Smooth muscle cell (in vitro differentiated cells): ENCODE measurements around the gene GAS2L3. TPM values are rescaled to one million over a fixed set of nuclear protein-coding genes. Genes with fewer than 3 reads are reported as not detected.

Experiments used
- DNase-seq: peaks from one replicate; lab custom pipeline; 2025; ENCODE audit not compliant: unreplicated experiment; lab: John Stamatoyannopoulos, UW
- H2AFZ ChIP-seq: fragments of 200-600 bp; sonication (generic); 2 replicates; pipeline ENCODE4 v1.6.0; 2016; ENCODE audit warnings: antibody characterized with exemption, low read depth, mild to moderate bottlenecking
- H3F3A ChIP-seq: fragments of 200-600 bp; sonication (generic); 2 replicates; pipeline ENCODE4 v1.6.0; 2017; ENCODE audit warnings: antibody characterized with exemption, low read depth
- H3K27ac ChIP-seq: fragments of 200-600 bp; sonication (generic); 2 replicates; pipeline ENCODE4 v1.5.1; 2016; ENCODE audit warnings: low read depth, mild to moderate bottlenecking
- H3K27me3 ChIP-seq: fragments of 200-600 bp; sonication (generic); 2 replicates; pipeline ENCODE4 v1.6.1; 2016; ENCODE audit warnings: low read depth, mild to moderate bottlenecking
- H3K36me3 ChIP-seq: fragments of 200-600 bp; sonication (generic); 2 replicates; pipeline ENCODE4 v1.5.1; 2016; ENCODE audit warnings: low read depth
- H3K4me1 ChIP-seq: fragments of 200-600 bp; sonication (generic); 2 replicates; pipeline ENCODE4 v1.5.1; 2016; ENCODE audit warnings: low read depth
- H3K4me2 ChIP-seq: fragments of 200-600 bp; sonication (generic); 2 replicates; pipeline ENCODE4 v1.6.0; 2016; ENCODE audit warnings: mild to moderate bottlenecking
- H3K4me3 ChIP-seq: fragments of 200-600 bp; sonication (generic); 2 replicates; pipeline ENCODE4 v1.5.1; 2016; ENCODE audit warnings: mild to moderate bottlenecking
- H3K79me2 ChIP-seq: fragments of 200-600 bp; sonication (generic); 2 replicates; pipeline ENCODE4 v1.6.0; 2016; ENCODE audit warnings: low read depth, mild to moderate bottlenecking
- H3K9ac ChIP-seq: fragments of 200-600 bp; sonication (generic); 2 replicates; pipeline ENCODE4 v1.6.0; 2016; ENCODE audit warnings: low read depth
- H3K9me3 ChIP-seq: fragments of 200-600 bp; sonication (generic); replicated peaks from 2 replicates; pipeline ENCODE4 v1.5.1; 2016; ENCODE audit warnings: low read depth
- H4K20me1 ChIP-seq: fragments of 200-600 bp; sonication (generic); 2 replicates; pipeline ENCODE4 v1.6.0; 2016; ENCODE audit warnings: low read depth
- CTCF ChIP-seq: fragments of 200-600 bp; sonication (generic); IDR thresholded peaks from 2 replicates; pipeline ENCODE4 v1.5.1; 2017; ENCODE audit warnings: borderline replicate concordance, mild to moderate bottlenecking, antibody characterized with exemption; ENCODE audit not compliant: insufficient read depth, poor library complexity, severe bottlenecking
- WGBS: methylation state at CpG from one replicate; pipeline ENCODE4 v1.1.7; 2016; ENCODE audit warnings: low lambda C conversion rate; 5-methylcytosine and 5-hydroxymethylcytosine counted together
- polyA plus RNA-seq: library from polyadenylated mRNA; unstranded; fragments of >200 nt; fragmentation: Nextera tagmentation; extraction: Ambion mirVana; gene quantifications from 2 replicates; pipeline ENCODE4 v1.2.1, GENCODE V29; 2016
- total RNA-seq: library from RNA; depleted of rRNA; stranded (reverse); fragments of >200 nt; gene quantifications from 2 replicates; pipeline ENCODE4 v1.2.3, GENCODE V29; 2014

The GAS2L3 gene
- total and polyA plus RNA-seq, 2 experiments from 2014 or later, result 1.2 to 5.8 TPM

- Histone ChIP-seq H3K4me2 (no peak overlapping the region), H3K9ac (no peak overlapping the region), H3K4me3 (no peak overlapping the region), H3K79me2 (no peaks in the 10 kb centered on the region), H3K4me1 (peaks cover 3% of the 10 kb centered on the region), H3K27me3 (no peaks in the 10 kb centered on the region), H3F3A (no peaks in the 10 kb centered on the region), H3K9me3 (no peaks in the 10 kb centered on the region), H4K20me1 (no peaks in the 10 kb centered on the region), H3K36me3 (no peaks in the 10 kb centered on the region), H3K27ac (no peak overlapping the region), H2AFZ (no peak overlapping the region)
- DNase-seq, result no peak
- WGBS, result 79% methylated on average over 3 of the region's 3 CpGs
- TF ChIP-seq CTCF, result peak; percentile 31
Measured at GRCh38 chr12:100651108-100651507, 77.6 kb downstream of the GAS2L3 start.

GRCh38 chr12:100651694-100652093 is 78.2 kb downstream of the GAS2L3 start:
- Histone ChIP-seq H3F3A (no peaks in the 10 kb centered on the region), H3K9ac (no peak overlapping the region), H3K4me1 (peaks cover 9% of the 10 kb centered on the region), H3K27ac (no peak overlapping the region), H3K4me2 (no peak overlapping the region), H3K9me3 (no peaks in the 10 kb centered on the region), H3K36me3 (no peaks in the 10 kb centered on the region), H3K79me2 (no peaks in the 10 kb centered on the region), H4K20me1 (no peaks in the 10 kb centered on the region), H3K27me3 (no peaks in the 10 kb centered on the region), H2AFZ (no peak overlapping the region), H3K4me3 (no peak overlapping the region)
- no peak for DNase-seq
- no peak for TF ChIP-seq CTCF
- WGBS, result 69% methylated on average over 4 of the region's 4 CpGs

GRCh38 chr12:100652488-100652887 is 79.0 kb downstream of the GAS2L3 start:
- 69% methylated on average over 3 of the region's 3 CpGs for WGBS
- no peak for DNase-seq
- Histone ChIP-seq H3K4me1 (peaks cover 15% of the 10 kb centered on the region), H3K4me2 (no peak overlapping the region), H3K27me3 (no peaks in the 10 kb centered on the region), H4K20me1 (no peaks in the 10 kb centered on the region), H3K79me2 (no peaks in the 10 kb centered on the region), H3F3A (no peaks in the 10 kb centered on the region), H2AFZ (no peak overlapping the region), H3K27ac (no peak overlapping the region), H3K9me3 (no peaks in the 10 kb centered on the region), H3K9ac (no peak overlapping the region), H3K36me3 (no peaks in the 10 kb centered on the region), H3K4me3 (no peak overlapping the region)
- TF ChIP-seq CTCF, result no peak

GRCh38 chr12:100656141-100656540 is 82.7 kb downstream of the GAS2L3 start:
- no peaks in the 10 kb centered on the region for H3K79me2 ChIP-seq
- DNase-seq, result no peak
- no peaks in the 10 kb centered on the region for H3K36me3 ChIP-seq
- H2AFZ ChIP-seq, result no peak overlapping the region
- H3K4me2 ChIP-seq, result no peak overlapping the region
- WGBS, result 55% methylated on average over 4 of the region's 4 CpGs
- H3K9ac ChIP-seq, result no peak overlapping the region
- H3K9me3 ChIP-seq, result no peaks in the 10 kb centered on the region
- TF ChIP-seq CTCF, result no peak
- no peaks in the 10 kb centered on the region for H4K20me1 ChIP-seq
- no peak overlapping the region for H3K27ac ChIP-seq
- no peaks in the 10 kb centered on the region for H3K27me3 ChIP-seq
- H3F3A ChIP-seq, result no peaks in the 10 kb centered on the region
- no peak overlapping the region for H3K4me3 ChIP-seq
- peaks cover 15% of the 10 kb centered on the region for H3K4me1 ChIP-seq
